NCI-H2227 (cell line): ENCODE measurements around the gene TUT4.

Source experiments
- DNase-seq: peaks from one replicate; lab custom pipeline; 2025; ENCODE audit not compliant: unreplicated experiment; lab: John Stamatoyannopoulos, UW

TUT4 gene

GRCh38 chr1:52476943-52477342, 75.9 kb downstream of the TUT4 start:
- DNase-seq, result no peak

- DNase-seq, result no peak
Measured at GRCh38 chr1:52474807-52475206, 78.1 kb downstream of the TUT4 start.

GRCh38 chr1:52473039-52473438, 79.9 kb downstream of the TUT4 start:
- DNase-seq, result no peak

DNA sequence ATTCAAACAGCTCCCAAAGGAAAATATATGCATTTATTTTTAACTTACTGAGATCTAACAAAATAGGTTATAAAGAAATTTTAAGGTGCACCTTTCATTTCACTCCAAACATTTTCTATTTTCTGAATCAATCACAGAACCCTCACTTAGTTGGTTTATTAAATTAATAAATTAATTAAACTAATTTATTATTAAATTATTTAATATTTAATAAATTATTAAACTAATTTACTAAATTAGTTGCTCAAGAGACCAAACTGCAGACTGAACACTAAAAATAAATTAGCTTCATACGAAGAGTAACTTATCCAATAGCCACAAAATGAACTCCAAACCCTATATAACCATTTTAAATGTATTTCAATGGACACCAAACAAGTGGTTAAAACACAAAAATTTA, 80.5 kb downstream of the TUT4 start:
- DNase-seq, result no peak

DNA sequence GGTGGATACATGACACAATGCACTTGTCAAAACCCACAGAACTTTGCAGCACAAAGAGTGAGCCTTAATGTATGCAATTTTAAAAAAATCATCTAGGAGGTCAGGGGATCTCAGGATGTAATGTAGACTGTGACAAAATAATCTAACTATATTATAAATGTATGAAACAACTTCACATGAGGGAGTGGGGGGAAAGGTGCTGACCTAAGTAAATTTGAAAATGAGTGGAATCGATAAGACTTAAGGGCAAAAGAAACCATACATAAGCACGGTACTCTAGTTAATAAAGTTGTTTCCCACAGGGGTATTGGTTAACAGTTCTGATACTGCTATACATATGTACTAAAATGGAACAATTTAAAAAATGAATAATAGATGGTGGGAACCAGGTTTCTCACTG, 83.8 kb downstream of the TUT4 start:
- DNase-seq, result no peak

DNA sequence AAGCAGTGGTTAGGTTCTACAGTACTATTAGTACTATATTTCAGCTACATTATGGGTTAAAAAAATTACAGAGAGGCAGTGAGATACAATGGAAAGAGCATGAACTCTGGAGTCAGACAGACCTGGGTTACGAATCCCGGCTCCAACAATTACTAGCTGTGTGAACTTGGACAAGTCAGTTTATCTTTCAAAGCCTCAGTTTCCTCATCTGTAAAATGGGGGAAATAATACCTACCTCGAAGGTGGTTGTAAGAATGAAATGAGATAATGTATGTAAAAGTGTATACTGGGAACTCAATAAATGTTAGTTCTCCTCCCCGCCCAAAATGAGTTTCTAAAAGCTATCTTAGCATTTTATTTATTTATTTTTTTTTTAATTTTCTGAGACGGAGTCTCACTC, 89.0 kb downstream of the TUT4 start:
- no peak for DNase-seq

DNA sequence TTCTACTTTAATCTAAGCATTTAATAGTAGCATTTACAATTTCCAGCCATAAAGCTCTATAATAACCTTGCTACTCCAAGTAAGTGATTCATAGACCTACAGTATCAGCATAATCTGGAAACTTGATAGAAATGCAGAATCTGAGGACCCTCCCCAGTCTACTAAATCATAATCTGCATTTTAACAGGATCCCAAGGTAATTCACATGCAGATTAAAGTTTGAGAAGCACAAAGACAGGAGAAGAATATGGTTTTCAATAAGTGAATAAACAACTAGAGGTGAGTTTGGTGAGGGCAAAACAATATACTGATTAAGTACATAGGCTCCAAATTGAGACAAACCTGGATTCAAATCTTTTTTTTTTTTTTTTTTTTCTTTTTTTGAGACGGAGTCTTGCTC, 91.1 kb downstream of the TUT4 start:
- DNase-seq, result no peak

GRCh38 chr1:52460694-52461093, 92.2 kb downstream of the TUT4 start:
- DNase-seq, result no peak

DNA sequence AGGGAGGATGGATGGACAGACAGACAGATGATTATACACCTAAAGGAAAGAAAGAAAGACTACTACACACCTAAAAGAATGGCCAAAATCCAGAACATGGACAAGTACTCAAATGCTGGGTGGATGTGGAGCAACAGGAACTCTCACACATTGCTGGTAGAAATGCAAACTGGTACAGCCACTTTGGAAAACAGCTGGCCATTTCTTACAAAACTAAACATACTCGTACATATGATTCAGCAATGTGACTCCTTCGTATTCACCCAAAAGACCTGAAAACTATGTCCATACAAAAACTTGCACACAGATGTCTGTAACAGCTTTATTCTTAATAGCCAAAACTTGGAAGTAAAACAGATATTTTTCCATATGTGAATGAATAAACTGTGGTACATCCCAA, 97.2 kb downstream of the TUT4 start:
- DNase-seq, result no peak

GRCh38 chr1:52454779-52455178, 98.1 kb downstream of the TUT4 start:
- DNase-seq, result no peak

- no peak for DNase-seq
Measured at GRCh38 chr1:52454127-52454526, 98.8 kb downstream of the TUT4 start.

DNA sequence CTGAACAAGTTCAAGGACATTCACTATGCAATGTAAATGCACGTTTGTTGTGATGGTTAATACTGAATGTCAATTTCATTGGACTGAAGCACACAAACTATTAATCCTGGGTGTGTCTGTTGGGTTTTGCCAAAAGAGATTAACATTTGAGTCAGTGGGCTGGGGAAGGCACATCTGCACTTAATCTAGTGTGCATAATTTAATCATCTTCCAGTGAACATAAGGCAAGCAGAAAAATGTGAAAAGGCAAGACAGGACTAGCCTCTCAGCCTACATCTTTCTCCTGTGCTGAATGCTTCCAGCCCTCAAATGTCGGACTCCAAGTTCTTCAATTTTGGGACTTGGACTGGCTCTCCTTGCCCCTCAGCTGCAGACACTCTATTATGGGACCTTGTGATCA, 108.4 kb downstream of the TUT4 start:
- no peak for DNase-seq

- no peak for DNase-seq
Measured at GRCh38 chr1:52439976-52440375, 112.9 kb downstream of the TUT4 start.

DNA sequence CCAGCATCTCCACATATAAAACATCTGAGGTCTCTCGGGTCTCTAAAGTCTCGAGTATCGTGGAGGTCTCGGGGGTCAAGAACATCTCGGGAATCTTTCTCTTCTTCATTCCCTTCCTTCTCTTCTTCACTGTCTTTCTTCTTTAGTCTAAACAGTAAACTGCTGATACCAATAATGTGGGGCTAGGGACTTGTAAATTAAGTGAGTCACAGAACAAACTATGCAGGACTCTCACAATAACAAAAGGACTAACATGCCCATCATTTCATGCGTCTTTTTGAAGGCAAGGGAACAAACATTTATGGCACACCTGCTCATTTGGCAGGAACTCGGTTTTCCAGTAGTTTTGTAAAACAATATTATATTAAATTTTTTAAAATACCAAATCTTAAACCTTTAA, 116.1 kb downstream of the TUT4 start:
- no peak for DNase-seq

DNA sequence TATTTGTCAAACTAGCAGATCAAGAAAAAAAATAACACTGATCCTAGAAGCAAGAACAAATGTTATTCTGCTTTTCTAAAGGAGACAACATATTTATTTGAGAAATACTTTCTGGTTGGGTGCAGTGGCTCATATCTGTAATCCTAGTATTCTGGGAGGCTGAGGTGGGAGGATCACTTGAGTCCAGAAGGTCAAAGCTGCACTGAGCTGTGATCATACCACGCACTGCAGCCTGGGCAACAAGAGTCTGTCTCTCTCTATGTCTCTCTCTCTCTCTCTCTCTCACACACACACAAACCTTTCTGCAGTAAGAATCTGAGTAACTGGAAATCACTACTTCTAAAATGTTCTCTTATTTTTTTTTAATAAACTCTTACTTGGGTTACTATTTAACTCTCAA, 117.2 kb downstream of the TUT4 start:
- DNase-seq, result no peak

DNA sequence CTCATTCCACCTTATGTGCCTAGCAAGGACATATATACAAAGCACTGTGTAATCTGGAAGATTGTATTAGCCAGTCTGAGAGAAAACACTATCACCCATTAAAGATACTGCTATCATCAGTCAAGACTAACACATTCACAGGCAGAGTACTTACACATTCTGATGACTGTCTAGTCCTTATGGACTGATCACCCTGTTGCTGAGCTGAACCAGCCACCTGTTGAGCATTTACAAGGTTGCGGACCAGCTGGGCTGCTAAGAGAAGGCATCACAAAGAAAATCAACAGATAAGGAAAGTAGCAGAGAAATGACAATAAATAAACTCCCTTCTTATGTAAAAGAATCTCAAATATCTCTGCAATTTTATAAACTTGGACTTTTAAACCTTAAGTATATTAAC, 117.7 kb downstream of the TUT4 start:
- no peak for DNase-seq

GRCh38 chr1:52432807-52433206, 120.1 kb downstream of the TUT4 start:
- no peak for DNase-seq

DNA sequence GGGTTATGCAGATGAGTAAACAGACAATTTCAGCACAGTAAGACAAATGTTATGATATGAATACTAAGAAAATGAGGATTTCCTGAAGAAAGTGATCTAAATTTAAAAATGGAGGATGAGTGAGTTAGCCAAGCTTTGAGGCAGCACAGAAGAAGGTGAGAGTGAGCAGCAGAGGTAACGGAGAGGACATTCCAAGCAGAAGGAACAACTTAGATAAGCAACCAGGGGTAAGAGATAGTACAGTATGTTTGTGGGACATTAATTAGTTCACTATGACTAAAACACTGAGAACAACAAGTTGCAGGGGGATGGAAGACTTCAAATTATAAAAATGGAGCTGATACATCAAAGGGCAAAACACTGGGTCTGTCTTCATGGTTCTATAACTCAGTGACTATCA, 125.7 kb downstream of the TUT4 start:
- no peak for DNase-seq

- DNase-seq, result no peak
Measured at GRCh38 chr1:52426371-52426770, 126.5 kb downstream of the TUT4 start.

DNA sequence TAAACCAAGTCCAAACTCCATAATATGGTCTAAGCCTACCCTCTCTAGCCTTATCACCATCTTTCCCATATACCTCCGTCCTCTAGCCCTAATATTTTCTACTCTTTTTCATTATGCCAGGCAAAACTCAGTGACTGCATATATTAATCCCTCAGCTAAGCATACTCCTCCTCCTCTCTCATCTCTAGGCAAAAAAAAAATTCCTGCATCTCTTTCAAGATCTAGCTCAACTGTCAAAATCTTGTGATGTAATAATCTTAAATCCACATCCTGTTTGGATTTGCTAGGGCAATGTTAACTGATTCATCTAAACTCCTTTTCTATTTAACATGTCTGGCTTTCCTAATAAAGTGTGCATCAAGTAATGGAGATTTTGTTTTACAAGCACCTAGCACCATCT, 128.1 kb downstream of the TUT4 start:
- DNase-seq, result no peak

DNA sequence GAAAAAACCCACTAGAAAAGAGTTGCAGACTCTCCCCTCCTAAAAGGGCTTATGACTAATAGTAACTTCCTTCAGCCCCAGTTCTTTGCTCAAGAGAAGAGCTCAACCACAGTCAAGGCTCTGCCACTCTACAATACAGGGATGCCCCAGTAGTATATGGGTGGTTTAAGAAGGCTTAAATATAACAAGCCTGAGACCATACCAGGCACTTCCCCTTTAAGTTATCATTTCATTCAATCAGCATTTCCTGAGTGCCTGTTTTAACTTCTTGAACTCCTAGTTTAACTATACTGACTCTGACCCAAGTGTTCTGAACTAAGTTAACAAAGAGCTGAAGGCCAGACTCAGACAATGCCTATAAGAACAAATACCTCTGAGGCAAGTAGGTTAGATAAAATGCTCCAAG, 128.7 kb downstream of the TUT4 start:
- DNase-seq, result no peak

- DNase-seq, result no peak
Measured at GRCh38 chr1:52423771-52424170, 129.1 kb downstream of the TUT4 start.

GRCh38 chr1:52423055-52423454, 129.8 kb downstream of the TUT4 start:
- no peak for DNase-seq

GRCh38 chr1:52420713-52421112, 132.2 kb downstream of the TUT4 start:
- no peak for DNase-seq
